OCI-LY3 (cell line): ENCODE data around the gene CNTNAP2.

Source experiments
- EZH2phosphoT487 ChIP-seq: fragments of 200-600 bp; shearing (Covaris generic); IDR thresholded peaks from 2 replicates; pipeline ENCODE4 v1.6.1; 2018; ENCODE audit warnings: antibody characterized with exemption, mixed run types, low read depth
- TF ChIP-seq, protein P1 (sequence below): fragments of 200-600, 300-600 bp; sonication (generic); IDR thresholded peaks from 2 replicates; pipeline ENCODE4 v1.5.1; 2014; ENCODE audit warnings: antibody characterized with exemption, low read length, low read depth

DNA sequence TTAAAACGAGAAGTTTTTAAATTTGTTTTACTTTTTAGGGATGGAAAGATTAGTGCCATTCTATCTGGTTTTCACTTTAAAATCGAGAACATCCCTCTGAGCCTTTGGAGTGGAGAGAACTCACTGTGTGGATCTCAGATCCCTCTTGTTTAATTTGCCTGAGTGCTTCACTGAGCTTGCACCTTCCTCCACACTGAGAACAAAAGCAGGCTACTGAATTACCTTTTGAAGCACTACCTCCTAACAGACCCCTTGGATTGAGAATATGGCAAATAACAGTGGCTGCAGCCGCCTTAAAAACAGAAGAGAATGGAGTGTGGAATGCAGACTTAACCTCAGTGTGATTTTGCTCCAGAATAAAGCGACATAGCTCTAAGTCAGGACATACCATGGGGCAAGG lies 204.7 kb downstream of the CNTNAP2 start:
- TF ChIP-seq, protein P1, sequence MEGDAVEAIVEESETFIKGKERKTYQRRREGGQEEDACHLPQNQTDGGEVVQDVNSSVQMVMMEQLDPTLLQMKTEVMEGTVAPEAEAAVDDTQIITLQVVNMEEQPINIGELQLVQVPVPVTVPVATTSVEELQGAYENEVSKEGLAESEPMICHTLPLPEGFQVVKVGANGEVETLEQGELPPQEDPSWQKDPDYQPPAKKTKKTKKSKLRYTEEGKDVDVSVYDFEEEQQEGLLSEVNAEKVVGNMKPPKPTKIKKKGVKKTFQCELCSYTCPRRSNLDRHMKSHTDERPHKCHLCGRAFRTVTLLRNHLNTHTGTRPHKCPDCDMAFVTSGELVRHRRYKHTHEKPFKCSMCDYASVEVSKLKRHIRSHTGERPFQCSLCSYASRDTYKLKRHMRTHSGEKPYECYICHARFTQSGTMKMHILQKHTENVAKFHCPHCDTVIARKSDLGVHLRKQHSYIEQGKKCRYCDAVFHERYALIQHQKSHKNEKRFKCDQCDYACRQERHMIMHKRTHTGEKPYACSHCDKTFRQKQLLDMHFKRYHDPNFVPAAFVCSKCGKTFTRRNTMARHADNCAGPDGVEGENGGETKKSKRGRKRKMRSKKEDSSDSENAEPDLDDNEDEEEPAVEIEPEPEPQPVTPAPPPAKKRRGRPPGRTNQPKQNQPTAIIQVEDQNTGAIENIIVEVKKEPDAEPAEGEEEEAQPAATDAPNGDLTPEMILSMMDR = no peak
- TF ChIP-seq EZH2phosphoT487 = no peak
